ENCODE measurements around the gene TUBA4A. TPM values are rescaled to one million over a fixed set of nuclear protein-coding genes. Genes with fewer than 3 reads are reported as not detected.

Gene TUBA4A
- polyA plus RNA-seq, 3 donors = 32.9 to 40.0 (median 33.1) TPM

GRCh38 chr2:219245899-219246230 lies 7.9 kb downstream of the TUBA4A start:
- DNase-seq = no peak

- peak; percentile 93 for DNase-seq
Observed at GRCh38 chr2:219245148-219245898, 8.4 kb downstream of the TUBA4A start, which contains the start of the genes GLB1L and STK16. TSS of gene GLB1L (minus strand) at chr2:219245444. CDS start at chr2:219243573, 1,871 bp downstream. TSS of gene STK16 (plus strand) at chr2:219245479. CDS start at chr2:219246000, 521 bp downstream.

GRCh38 chr2:219244789-219245147 lies 8.9 kb downstream of the TUBA4A start:
- no peak for DNase-seq

GRCh38 chr2:219243291-219243761 lies 10.4 kb downstream of the TUBA4A start:
- DNase-seq = no peak

- DNase-seq = no peak
Observed at GRCh38 chr2:219234331-219234730, 19.4 kb downstream of the TUBA4A start.

DNA sequence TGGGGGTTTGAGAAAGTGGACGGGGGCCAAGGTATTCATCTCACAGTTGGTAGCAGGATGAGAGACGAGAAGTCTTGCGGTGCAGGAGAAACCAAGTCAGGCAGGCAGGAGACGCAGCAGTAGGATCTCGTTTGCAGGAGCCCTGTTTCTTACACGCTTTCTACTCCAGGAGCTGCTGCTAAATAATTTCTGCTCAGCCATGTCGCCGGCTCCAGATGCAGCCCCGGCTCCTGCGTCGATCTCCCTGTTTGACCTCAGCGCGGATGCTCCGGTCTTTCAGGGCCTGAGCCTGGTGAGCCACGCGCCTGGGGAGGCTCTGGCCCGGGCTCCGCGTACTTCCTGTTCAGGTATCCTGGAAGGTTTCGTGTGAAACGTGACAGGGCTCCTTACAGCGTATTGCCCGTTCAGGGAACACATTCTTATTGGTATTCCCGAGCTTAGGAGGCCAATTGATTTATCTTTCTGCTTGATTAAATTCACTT lies 23.6 kb downstream of the TUBA4A start:
- DNase-seq = no peak

DNA sequence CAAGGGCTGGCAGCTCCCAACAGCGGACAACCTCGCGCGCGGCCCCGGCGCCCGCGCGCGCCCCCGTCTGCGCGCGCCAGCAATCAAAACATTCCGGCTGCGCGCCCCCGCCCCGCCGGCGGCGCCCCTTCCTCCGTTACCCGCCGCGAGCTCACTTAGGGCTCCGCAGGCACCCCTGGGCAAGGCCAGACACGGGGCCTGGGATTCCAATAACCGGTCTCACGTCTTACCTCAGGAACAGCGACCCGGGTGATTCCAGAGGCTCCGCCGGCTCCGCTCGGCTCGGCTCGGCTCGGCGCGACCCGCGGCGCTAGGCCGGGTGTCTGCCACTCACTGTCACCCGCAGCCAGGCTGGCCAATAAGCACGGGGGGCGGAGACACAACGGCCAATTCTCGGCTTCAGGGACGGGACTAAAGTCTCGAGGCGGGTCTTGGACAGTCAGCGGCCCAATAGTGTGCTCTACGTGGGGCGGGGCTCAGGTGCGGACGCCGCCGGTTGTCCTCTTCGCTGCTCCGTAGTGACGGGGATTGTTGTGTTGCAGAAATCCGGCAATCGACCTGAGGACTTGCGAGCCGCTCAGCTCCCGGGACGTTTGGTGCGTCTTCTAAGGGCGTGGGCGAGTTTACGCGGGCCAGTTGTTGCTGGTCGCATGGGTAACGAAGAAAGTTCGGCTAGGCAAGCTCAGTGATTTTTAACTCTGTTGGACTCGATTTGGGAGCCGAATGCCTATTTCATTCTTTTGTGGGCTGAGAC lies 24.2 kb downstream of the TUBA4A start, which contains the start of the genes ANKZF1 and ATG9A:
Gene ANKZF1 (plus strand): TSS at position 502 of the 754 bp plus-strand sequence. CDS start 452 bp downstream, outside the sequence.
Gene ATG9A (minus strand): TSS at position 332 of the 754 bp plus-strand sequence. CDS start 1,612 bp downstream, outside the sequence.
- DNase-seq = peak; percentile 99

GRCh38 chr2:219228911-219229304 lies 24.8 kb downstream of the TUBA4A start:
- no peak for DNase-seq

DNA sequence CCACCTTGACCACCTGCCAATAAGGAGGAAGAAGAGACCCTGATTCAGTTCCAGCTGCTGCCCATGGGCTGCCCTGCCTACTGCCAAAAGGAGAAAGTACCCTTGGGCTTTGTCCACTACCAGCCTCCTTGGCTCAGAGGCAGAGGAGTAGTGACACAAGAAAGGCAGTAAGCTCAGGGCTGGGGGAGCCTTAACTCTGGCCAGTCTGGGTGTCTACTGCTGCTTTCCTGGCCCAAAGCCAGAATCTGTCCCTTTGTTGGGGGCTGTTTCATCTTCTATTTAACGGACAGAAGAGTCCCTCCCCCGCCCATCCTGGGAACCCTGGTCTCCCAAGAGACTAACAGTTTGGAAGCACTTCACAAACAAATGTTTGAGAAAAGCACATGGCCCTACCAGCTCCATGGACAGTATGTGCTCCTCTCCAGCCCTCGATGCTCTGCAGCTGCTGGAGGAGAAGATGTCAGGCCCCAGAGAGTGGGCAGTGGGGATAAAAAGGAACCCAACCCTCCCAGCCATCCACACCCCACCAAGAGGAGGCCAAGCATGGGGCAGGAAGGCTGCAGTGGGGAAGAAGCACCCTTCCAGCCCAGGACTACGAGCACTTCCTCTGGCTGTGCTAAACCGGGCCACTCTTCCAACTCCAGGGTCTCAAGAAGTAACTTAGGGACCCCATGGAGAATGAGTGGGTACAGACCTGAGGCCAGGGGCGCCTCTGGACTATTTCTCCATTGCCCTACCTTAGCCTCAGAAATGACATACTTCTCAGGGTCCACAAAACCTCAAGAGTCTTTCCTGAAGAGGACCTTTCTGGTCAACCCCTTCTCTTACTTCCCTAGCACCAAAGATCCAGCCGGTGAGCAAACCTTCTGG lies 25.4 kb downstream of the TUBA4A start:
- no peak for DNase-seq

DNA sequence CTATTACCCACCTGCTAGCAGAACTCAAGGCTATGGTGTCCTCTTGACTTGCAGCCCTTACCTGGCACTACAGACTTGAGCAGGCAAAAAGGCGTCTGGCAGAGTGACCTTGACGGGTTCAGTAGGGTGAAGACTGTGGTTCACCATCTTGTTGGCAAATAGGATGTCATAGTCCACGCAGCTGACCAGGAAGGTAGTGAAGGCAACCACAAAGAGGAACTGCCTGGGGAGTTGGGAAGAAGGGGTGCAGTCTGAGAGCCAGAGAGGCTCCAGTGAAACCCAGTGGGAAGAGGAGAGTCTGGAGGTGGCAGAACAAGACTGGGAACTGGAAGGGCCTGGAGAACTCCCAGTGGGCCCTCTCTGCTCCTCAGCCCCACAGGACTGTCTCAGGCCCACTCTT lies 28.4 kb downstream of the TUBA4A start:
- DNase-seq = no peak

- no peak for DNase-seq
Observed at GRCh38 chr2:219223831-219224610, 29.7 kb downstream of the TUBA4A start.

GRCh38 chr2:219221957-219222518 lies 31.7 kb downstream of the TUBA4A start:
- no peak for DNase-seq

DNA sequence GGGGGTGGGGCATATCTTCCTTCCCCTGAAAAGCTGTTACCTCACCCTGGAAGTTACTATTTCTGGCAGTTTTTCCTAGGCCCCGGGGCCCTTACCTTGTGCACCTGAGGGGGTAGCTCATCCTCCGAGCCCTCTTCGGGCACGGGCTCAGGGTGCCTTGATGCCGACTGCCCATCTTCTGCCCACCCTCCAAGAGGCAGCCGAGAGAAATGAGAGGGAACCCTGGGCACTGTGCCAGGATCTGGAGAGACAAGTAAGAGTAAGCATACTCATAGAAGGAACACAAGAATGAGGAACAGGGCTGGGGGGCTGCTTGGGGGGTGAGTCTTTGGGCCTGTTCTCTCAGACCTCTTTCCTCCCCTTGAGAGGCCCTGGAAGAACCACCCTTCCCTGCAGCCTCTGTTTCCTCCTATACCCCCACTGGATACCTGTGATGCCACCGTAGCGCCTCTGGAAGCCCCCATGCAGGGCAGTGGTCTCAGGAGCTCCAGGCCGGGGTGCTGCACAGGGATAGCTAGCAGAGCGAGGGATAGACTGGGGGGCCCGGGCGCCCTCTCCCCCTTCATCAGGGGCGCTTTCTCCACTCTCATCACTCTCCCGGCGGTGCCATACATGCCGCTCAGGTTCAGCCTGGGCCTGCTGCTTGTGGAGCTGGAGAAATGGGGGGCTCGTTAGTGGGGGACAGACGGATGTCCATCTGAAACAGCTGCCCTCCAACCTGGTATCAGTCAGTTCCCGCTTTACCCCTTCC lies 32.9 kb downstream of the TUBA4A start:
- DNase-seq = no peak

- DNase-seq = no peak
Observed at GRCh38 chr2:219219784-219220532, 33.8 kb downstream of the TUBA4A start.

DNA sequence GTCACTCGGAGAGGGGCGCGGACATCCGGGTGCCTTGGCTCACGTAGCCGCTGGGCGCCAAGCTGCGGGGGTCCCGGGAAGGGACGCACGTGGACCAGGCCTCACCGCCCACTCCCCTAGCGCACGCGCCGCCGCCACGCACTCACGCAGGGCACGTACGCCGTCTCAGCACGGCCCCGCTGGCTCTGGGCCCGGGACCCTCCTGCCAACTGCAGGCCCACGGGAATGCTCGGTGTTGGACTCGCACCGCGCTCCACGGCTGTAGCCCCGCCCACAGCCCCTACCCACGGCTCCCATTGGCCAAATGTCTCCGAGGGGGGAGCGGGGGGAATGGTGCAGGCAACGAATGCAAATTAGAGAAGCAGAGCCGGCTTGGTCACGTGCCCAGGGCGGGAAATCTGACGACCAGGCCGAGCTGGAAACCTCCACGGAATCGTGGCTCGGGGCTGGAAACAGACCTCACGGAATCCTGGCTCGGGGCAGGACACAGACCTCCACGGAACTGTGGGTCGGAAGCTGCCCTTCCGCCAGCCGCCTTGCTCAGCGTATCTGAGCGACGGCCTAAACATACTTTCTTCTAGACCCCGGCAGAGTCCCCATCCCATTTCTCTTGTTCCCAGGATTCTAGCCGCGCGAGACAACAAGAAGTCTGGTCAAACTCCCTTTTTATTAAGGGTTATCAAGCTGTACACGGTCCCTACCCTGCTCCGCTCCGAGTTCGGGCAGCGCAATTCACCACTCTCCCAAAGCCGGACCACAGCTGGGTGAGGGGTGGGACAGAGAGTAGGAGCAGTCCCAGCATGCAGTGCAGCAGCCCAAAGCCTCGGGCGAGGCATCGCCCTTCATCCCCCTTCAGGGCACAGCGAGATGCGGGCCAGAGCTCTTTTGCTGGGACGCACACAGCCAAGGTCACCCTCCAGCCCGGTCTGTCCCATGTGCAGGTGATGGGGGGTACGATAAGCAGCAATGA lies 34.7 kb downstream of the TUBA4A start, which contains the start of gene ABCB6:
Gene ABCB6 (minus strand): TSS at position 227 of the 970 bp plus-strand sequence. CDS start 285 bp downstream, outside the sequence.
- peak; percentile 95 for DNase-seq

GRCh38 chr2:219218217-219218731 lies 35.4 kb downstream of the TUBA4A start:
- DNase-seq = no peak

GRCh38 chr2:219216535-219216915 lies 37.2 kb downstream of the TUBA4A start:
- no peak for DNase-seq
